HEK293 (cell line): ENCODE data around the gene SLC6A16.
A peak's percentile ranks its signal among the peaks of the same experiment; 100 is the strongest.
"Not testable (repeated sequence)": the region's sequence is repeated elsewhere in the genome, so short reads cannot be mapped to it uniquely, and the experiment has no call there.

Experiments
- CTCF ChIA-PET: fragments of 350-600 bp; formaldehyde crosslinking; extraction: SDS; loops from one replicate; lab custom pipeline; 2021; ENCODE audit warnings: antibody characterized with exemption; lab: Yijun Ruan, JAX
- POLR2A ChIA-PET: fragments of 300-600 bp; formaldehyde crosslinking; extraction: SDS; loops from one replicate; lab custom pipeline; 2020; ENCODE audit warnings: antibody characterized with exemption, inconsistent platforms; lab: Yijun Ruan, JAX
- H3K27ac ChIP-seq: fragments of 200-500 bp; sonication (Bioruptor generic); 2 replicates; pipeline ENCODE4 v1.5.1; 2014; ENCODE audit warnings: low read depth, low read length, control low read depth, inconsistent platforms; ENCODE audit errors: extremely low read depth
- H3K36me3 ChIP-seq, 2 experiments: fragments of 200-500 bp in 1 of 2; sonication (Bioruptor generic) in 1 of 2; 1 replicate in 1 of 2; 2 replicates in 1 of 2; pipeline ENCODE4 v1.5.1; 2014 to 2017; ENCODE audit warnings: inconsistent platforms in 2 of 2, low read length in 2 of 2; ENCODE audit not compliant: control insufficient read depth in 2 of 2, insufficient read depth in 1 of 2
- H3K4me1 ChIP-seq: fragments of 200-500 bp; sonication (Bioruptor generic); 2 replicates; pipeline ENCODE4 v1.5.1; 2014; ENCODE audit warnings: mild to moderate bottlenecking, low read length, inconsistent platforms; ENCODE audit not compliant: control insufficient read depth, insufficient read depth
- H3K4me3 ChIP-seq: 2 replicates; pipeline ENCODE4 v1.5.1; 2011; ENCODE audit warnings: low read depth, mild to moderate bottlenecking, control low read depth, low read length, moderate library complexity
- H3K9me3 ChIP-seq: fragments of 200-500 bp; sonication (Bioruptor generic); 2 replicates; pipeline ENCODE4 v1.5.1; 2014; ENCODE audit warnings: low read depth, low read length, inconsistent platforms; ENCODE audit not compliant: control insufficient read depth, insufficient read depth
- BCL11B ChIP-seq: fragments of 450-650 bp; formaldehyde crosslinking; IDR thresholded peaks from 2 replicates; pipeline ENCODE4 v1.5.1; 2016; ENCODE audit warnings: low read depth, missing biosample characterization, missing genetic modification characterization
- EGR2 ChIP-seq: fragments of 450-650 bp; formaldehyde crosslinking; IDR thresholded peaks from 2 replicates; pipeline ENCODE4 v1.5.1; 2016; ENCODE audit warnings: low read depth, missing biosample characterization, missing genetic modification characterization
- GFI1B ChIP-seq: fragments of 450-650 bp; formaldehyde crosslinking; IDR thresholded peaks from 2 replicates; pipeline ENCODE4 v1.5.1; 2016; ENCODE audit warnings: missing biosample characterization, missing genetic modification characterization
- KLF16 ChIP-seq: fragments of 450-650 bp; formaldehyde crosslinking; IDR thresholded peaks from 2 replicates; pipeline ENCODE4 v1.5.1; 2017; ENCODE audit warnings: missing biosample characterization, missing genetic modification characterization
- MYNN ChIP-seq: fragments of 450-650 bp; formaldehyde crosslinking; IDR thresholded peaks from 2 replicates; pipeline ENCODE4 v1.5.1; 2016; ENCODE audit warnings: missing biosample characterization, missing genetic modification characterization, borderline replicate concordance
- ZNF146 ChIP-seq: fragments of 450-650 bp; formaldehyde crosslinking; IDR thresholded peaks from 2 replicates; pipeline ENCODE4 v1.5.1; 2016; ENCODE audit warnings: missing biosample characterization, missing genetic modification characterization
- ZNF16 ChIP-seq: fragments of 450-650 bp; formaldehyde crosslinking; IDR thresholded peaks from 2 replicates; pipeline ENCODE4 v1.5.1; 2016; ENCODE audit warnings: low read depth, missing biosample characterization, missing genetic modification characterization
- ZNF48 ChIP-seq: fragments of 450-650 bp; formaldehyde crosslinking; IDR thresholded peaks from 2 replicates; pipeline ENCODE4 v1.5.1; 2016; ENCODE audit warnings: missing biosample characterization, missing genetic modification characterization
- ZNF530 ChIP-seq: fragments of 450-650 bp; formaldehyde crosslinking; IDR thresholded peaks from 2 replicates; pipeline ENCODE4 v1.5.1; 2016; ENCODE audit warnings: low read depth, missing biosample characterization, missing genetic modification characterization
- ZNF629 ChIP-seq: fragments of 450-650 bp; formaldehyde crosslinking; IDR thresholded peaks from 2 replicates; pipeline ENCODE4 v1.5.1; 2017; ENCODE audit warnings: missing biosample characterization, missing genetic modification characterization
- ZNF701 ChIP-seq: fragments of 450-650 bp; formaldehyde crosslinking; IDR thresholded peaks from 2 replicates; pipeline ENCODE4 v1.5.1; 2016; ENCODE audit warnings: missing biosample characterization, missing genetic modification characterization
- ZNF76 ChIP-seq: fragments of 450-650 bp; formaldehyde crosslinking; IDR thresholded peaks from 2 replicates; pipeline ENCODE4; 2016; ENCODE audit warnings: low read depth, missing biosample characterization, missing genetic modification characterization, borderline replicate concordance
- TF ChIP-seq, protein P1 (sequence below): fragments of 450-650 bp; formaldehyde crosslinking; IDR thresholded peaks from 2 replicates; pipeline ENCODE4 v1.5.1; 2016; ENCODE audit warnings: missing biosample characterization, missing genetic modification characterization
- TF ChIP-seq, protein P2 (sequence below): fragments of 450-650 bp; formaldehyde crosslinking; IDR thresholded peaks from 2 replicates; pipeline ENCODE4 v1.5.1; 2016; ENCODE audit warnings: missing biosample characterization, missing genetic modification characterization
- TF ChIP-seq, protein P3 (sequence below): fragments of 450-650 bp; formaldehyde crosslinking; IDR thresholded peaks from 2 replicates; pipeline ENCODE4 v1.5.1; 2016; ENCODE audit warnings: missing biosample characterization, missing genetic modification characterization
- TF ChIP-seq, protein P4 (sequence below): fragments of 450-650 bp; formaldehyde crosslinking; IDR thresholded peaks from 2 replicates; pipeline ENCODE4 v1.5.1; 2017; ENCODE audit warnings: missing biosample characterization, missing genetic modification characterization
- TF ChIP-seq, protein P5 (sequence below): fragments of 450-650 bp; formaldehyde crosslinking; IDR thresholded peaks from 2 replicates; pipeline ENCODE4 v1.5.1; 2016; ENCODE audit warnings: missing biosample characterization, missing genetic modification characterization

The SLC6A16 gene

DNA sequence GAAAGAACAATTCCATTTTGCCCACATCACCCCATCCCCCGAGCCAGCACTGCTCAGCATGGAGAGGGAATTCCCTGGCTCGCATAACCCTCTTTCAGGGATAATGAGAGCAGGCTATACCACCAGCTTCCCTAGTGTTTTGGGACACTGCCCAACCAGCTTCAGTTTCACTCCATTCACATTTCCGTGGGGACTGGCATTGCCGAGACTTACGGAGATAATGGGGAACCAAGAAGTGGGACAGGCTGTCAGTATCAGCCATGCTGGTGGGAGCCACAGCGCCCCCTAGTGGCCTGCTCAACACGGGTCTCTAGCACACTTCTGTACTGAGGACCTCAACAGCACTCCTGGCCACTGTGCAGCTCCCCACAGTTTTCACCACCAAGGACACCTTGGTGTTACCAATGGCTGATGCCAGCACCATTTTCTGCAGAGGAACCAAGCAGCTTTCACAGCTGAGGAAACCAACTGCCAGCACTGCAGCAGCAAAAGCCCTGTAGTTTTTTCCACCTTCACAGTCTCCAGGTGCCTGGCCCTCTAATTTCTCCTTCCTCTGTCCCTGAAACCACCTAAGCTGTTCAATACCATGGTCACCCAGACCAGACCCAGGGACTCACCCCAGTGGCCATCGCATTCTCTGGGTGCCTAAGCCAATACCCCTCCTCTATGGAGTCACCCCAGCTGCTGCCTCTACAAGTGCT is 23.7 kb downstream of the SLC6A16 start (continued):
- TF ChIP-seq, protein P1, sequence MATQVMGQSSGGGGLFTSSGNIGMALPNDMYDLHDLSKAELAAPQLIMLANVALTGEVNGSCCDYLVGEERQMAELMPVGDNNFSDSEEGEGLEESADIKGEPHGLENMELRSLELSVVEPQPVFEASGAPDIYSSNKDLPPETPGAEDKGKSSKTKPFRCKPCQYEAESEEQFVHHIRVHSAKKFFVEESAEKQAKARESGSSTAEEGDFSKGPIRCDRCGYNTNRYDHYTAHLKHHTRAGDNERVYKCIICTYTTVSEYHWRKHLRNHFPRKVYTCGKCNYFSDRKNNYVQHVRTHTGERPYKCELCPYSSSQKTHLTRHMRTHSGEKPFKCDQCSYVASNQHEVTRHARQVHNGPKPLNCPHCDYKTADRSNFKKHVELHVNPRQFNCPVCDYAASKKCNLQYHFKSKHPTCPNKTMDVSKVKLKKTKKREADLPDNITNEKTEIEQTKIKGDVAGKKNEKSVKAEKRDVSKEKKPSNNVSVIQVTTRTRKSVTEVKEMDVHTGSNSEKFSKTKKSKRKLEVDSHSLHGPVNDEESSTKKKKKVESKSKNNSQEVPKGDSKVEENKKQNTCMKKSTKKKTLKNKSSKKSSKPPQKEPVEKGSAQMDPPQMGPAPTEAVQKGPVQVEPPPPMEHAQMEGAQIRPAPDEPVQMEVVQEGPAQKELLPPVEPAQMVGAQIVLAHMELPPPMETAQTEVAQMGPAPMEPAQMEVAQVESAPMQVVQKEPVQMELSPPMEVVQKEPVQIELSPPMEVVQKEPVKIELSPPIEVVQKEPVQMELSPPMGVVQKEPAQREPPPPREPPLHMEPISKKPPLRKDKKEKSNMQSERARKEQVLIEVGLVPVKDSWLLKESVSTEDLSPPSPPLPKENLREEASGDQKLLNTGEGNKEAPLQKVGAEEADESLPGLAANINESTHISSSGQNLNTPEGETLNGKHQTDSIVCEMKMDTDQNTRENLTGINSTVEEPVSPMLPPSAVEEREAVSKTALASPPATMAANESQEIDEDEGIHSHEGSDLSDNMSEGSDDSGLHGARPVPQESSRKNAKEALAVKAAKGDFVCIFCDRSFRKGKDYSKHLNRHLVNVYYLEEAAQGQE (tag by site-specific recombination): no peak
- TF ChIP-seq ZNF530 (tag by site-specific recombination) (no peak), ZNF629 (tag by site-specific recombination) (no peak), MYNN (tag by site-specific recombination) (no peak), ZNF48 (tag by site-specific recombination) (no peak), ZNF16 (tag by site-specific recombination) (no peak)
- TF ChIP-seq, protein P2, sequence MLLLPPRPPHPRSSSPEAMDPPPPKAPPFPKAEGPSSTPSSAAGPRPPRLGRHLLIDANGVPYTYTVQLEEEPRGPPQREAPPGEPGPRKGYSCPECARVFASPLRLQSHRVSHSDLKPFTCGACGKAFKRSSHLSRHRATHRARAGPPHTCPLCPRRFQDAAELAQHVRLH: no peak
- TF ChIP-seq, protein P3, sequence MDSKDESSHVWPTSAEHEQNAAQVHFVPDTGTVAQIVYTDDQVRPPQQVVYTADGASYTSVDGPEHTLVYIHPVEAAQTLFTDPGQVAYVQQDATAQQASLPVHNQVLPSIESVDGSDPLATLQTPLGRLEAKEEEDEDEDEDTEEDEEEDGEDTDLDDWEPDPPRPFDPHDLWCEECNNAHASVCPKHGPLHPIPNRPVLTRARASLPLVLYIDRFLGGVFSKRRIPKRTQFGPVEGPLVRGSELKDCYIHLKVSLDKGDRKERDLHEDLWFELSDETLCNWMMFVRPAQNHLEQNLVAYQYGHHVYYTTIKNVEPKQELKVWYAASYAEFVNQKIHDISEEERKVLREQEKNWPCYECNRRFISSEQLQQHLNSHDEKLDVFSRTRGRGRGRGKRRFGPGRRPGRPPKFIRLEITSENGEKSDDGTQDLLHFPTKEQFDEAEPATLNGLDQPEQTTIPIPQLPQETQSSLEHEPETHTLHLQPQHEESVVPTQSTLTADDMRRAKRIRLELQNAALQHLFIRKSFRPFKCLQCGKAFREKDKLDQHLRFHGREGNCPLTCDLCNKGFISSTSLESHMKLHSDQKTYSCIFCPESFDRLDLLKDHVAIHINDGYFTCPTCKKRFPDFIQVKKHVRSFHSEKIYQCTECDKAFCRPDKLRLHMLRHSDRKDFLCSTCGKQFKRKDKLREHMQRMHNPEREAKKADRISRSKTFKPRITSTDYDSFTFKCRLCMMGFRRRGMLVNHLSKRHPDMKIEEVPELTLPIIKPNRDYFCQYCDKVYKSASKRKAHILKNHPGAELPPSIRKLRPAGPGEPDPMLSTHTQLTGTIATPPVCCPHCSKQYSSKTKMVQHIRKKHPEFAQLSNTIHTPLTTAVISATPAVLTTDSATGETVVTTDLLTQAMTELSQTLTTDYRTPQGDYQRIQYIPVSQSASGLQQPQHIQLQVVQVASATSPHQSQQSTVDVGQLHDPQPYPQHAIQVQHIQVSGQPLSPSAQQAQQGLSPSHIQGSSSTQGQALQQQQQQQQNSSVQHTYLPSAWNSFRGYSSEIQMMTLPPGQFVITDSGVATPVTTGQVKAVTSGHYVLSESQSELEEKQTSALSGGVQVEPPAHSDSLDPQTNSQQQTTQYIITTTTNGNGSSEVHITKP: peak; percentile 89
- TF ChIP-seq, protein P4, sequence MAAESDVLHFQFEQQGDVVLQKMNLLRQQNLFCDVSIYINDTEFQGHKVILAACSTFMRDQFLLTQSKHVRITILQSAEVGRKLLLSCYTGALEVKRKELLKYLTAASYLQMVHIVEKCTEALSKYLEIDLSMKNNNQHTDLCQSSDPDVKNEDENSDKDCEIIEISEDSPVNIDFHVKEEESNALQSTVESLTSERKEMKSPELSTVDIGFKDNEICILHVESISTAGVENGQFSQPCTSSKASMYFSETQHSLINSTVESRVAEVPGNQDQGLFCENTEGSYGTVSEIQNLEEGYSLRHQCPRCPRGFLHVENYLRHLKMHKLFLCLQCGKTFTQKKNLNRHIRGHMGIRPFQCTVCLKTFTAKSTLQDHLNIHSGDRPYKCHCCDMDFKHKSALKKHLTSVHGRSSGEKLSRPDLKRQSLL (tag by site-specific recombination): no peak
- TF ChIP-seq, all 188 proteins: peak for 15

DNA sequence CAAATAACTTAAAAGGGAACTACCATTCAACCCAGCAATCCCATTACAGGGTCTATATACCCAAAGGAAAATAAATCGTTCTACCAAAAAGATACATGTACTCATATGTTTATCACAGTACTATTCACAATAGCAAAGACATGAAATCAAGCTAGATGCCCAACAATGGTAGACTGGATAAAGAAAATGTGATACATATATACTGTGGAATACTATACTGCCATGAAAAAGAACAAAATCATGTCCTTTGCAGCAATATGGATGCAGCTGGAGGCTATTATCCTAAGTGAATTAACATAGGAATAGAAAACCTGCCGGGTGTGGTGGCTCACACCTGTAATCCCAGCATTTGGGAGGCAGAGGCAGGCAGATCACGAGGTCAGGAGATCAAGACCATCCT is 26.3 kb downstream of the SLC6A16 start:
- H3K4me1 ChIP-seq, POLR2A ChIA-PET, H3K27ac ChIP-seq, H3K9me3 ChIP-seq, H3K4me3 ChIP-seq, H3K36me3 ChIP-seq: not testable (repeated sequence)
- CTCF ChIA-PET: interaction anchor here (1.1 to 5.4 kb wide), 3 partner anchors 30 to 128 kb away, joined by 3 to 47 read pairs (median 5); no protein-coding TSS in a partner anchor
- TF ChIP-seq ZNF146 (tag by site-specific recombination): peak; percentile 97
- TF ChIP-seq, protein P2: peak; percentile 73

DNA sequence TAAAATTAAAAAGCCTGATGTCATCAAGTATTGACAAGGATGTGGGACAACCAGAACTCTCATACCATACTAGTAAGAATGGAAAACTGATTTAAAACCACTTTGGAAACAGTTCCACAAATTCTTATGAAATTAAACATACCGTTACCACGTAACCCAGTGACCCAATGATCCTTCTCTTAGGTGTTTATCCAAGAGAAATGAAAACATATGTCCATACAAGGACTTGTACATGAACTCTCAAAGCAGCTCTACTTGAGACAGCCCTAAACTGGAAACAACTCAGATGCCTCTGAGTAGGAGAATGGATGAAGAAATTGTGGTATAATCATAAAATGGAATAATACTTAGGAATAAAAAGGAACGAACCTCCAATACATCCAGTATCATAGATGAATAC is 27.6 kb downstream of the SLC6A16 start:
- CTCF ChIA-PET: interaction anchor here (0.7 to 0.8 kb wide), 2 partner anchors 21 to 49 kb away, joined by 3 read pairs; no protein-coding TSS in a partner anchor
- POLR2A ChIA-PET: no interaction called here
- TF ChIP-seq GFI1B (tag by site-specific recombination) (no peak), ZNF76 (tag by site-specific recombination) (no peak), BCL11B (tag by site-specific recombination) (no peak), EGR2 (tag by site-specific recombination) (no peak), KLF16 (no peak), ZNF701 (tag by site-specific recombination) (no peak)
- TF ChIP-seq, protein P4 (tag by site-specific recombination): no peak
- TF ChIP-seq, protein P5, sequence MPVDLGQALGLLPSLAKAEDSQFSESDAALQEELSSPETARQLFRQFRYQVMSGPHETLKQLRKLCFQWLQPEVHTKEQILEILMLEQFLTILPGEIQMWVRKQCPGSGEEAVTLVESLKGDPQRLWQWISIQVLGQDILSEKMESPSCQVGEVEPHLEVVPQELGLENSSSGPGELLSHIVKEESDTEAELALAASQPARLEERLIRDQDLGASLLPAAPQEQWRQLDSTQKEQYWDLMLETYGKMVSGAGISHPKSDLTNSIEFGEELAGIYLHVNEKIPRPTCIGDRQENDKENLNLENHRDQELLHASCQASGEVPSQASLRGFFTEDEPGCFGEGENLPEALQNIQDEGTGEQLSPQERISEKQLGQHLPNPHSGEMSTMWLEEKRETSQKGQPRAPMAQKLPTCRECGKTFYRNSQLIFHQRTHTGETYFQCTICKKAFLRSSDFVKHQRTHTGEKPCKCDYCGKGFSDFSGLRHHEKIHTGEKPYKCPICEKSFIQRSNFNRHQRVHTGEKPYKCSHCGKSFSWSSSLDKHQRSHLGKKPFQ (tag by site-specific recombination): no peak

More for the DNA sequence above, 27.6 kb downstream of the SLC6A16 start:
- H3K4me3 ChIP-seq: no peak overlapping the region
- no peaks in the 10 kb centered on the region for H3K9me3 ChIP-seq
- no peaks in the 10 kb centered on the region for H3K4me1 ChIP-seq
- peaks cover 0 to 3% of the 10 kb centered on the region in 2 experiments; a peak in 1 of 3 replicates for H3K36me3 ChIP-seq
- no peak overlapping the region for H3K27ac ChIP-seq
